Iris pigment epithelial cell (primary cell): ENCODE measurements around the gene TCL1A.
"Not testable (repeated sequence)": the region's sequence is repeated elsewhere in the genome, so short reads cannot be mapped to it uniquely, and the experiment has no call there.

Experiments
- DNase-seq: peaks from one replicate; pipeline ENCODE4 v3.0.0-alpha.2; 2011; ENCODE audit warnings: low read depth

Gene TCL1A

GRCh38 chr14:95713596-95714371 lies at the start of gene TCL1A:
TSS of gene TCL1A (minus strand) at chr14:95714125. CDS start at chr14:95714066, 59 bp downstream.
- DNase-seq, result no peak

- not testable (repeated sequence) for DNase-seq
Measured at GRCh38 chr14:95763032-95763431, 49.1 kb upstream of the TCL1A start.

- DNase-seq, result no peak
Measured at GRCh38 chr14:95761436-95761835, 47.5 kb upstream of the TCL1A start.

- DNase-seq, result no peak
Measured at GRCh38 chr14:95760596-95760995, 46.7 kb upstream of the TCL1A start.

GRCh38 chr14:95759941-95760340 lies 46.0 kb upstream of the TCL1A start:
- no peak for DNase-seq

GRCh38 chr14:95758331-95758730 lies 44.4 kb upstream of the TCL1A start:
- DNase-seq, result no peak

GRCh38 chr14:95756751-95757150 lies 42.8 kb upstream of the TCL1A start:
- DNase-seq, result no peak

- DNase-seq, result no peak
Measured at GRCh38 chr14:95756127-95756526, 42.2 kb upstream of the TCL1A start.

GRCh38 chr14:95741781-95742180 lies 27.9 kb upstream of the TCL1A start:
- DNase-seq, result no peak

- peak; percentile 9 for DNase-seq
Measured at GRCh38 chr14:95741038-95741490, 27.1 kb upstream of the TCL1A start.

GRCh38 chr14:95739356-95739755 lies 25.4 kb upstream of the TCL1A start:
- DNase-seq, result no peak

GRCh38 chr14:95733212-95733611 lies 19.3 kb upstream of the TCL1A start:
- no peak for DNase-seq

GRCh38 chr14:95730126-95730525 lies 16.2 kb upstream of the TCL1A start:
- DNase-seq, result no peak

GRCh38 chr14:95729402-95730028 lies 15.6 kb upstream of the TCL1A start:
- DNase-seq, result not testable (repeated sequence)

GRCh38 chr14:95727056-95727700 lies 13.3 kb upstream of the TCL1A start:
- no peak for DNase-seq

- no peak for DNase-seq
Measured at GRCh38 chr14:95725685-95726336, 11.9 kb upstream of the TCL1A start.

GRCh38 chr14:95722525-95723190 lies 8.7 kb upstream of the TCL1A start:
- DNase-seq, result no peak

GRCh38 chr14:95712398-95712797 lies 1.5 kb downstream of the TCL1A start:
- no peak for DNase-seq

- no peak for DNase-seq
Measured at GRCh38 chr14:95711476-95712176, 2.3 kb downstream of the TCL1A start.

GRCh38 chr14:95710106-95710505 lies 3.8 kb downstream of the TCL1A start:
- DNase-seq, result no peak

- DNase-seq, result no peak
Measured at GRCh38 chr14:95707327-95707726, 6.6 kb downstream of the TCL1A start.
